NCI-H2196 (cell line): ENCODE results near the gene DOLPP1.
"Not testable (repeated sequence)": the region's sequence is repeated elsewhere in the genome, so short reads cannot be mapped to it uniquely, and the experiment has no call there.

ENCODE experiments used
- DNase-seq: peaks from one replicate; lab custom pipeline; 2025; ENCODE audit not compliant: unreplicated experiment; lab: John Stamatoyannopoulos, UW

The DOLPP1 gene, protein sequence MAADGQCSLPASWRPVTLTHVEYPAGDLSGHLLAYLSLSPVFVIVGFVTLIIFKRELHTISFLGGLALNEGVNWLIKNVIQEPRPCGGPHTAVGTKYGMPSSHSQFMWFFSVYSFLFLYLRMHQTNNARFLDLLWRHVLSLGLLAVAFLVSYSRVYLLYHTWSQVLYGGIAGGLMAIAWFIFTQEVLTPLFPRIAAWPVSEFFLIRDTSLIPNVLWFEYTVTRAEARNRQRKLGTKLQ

DNA sequence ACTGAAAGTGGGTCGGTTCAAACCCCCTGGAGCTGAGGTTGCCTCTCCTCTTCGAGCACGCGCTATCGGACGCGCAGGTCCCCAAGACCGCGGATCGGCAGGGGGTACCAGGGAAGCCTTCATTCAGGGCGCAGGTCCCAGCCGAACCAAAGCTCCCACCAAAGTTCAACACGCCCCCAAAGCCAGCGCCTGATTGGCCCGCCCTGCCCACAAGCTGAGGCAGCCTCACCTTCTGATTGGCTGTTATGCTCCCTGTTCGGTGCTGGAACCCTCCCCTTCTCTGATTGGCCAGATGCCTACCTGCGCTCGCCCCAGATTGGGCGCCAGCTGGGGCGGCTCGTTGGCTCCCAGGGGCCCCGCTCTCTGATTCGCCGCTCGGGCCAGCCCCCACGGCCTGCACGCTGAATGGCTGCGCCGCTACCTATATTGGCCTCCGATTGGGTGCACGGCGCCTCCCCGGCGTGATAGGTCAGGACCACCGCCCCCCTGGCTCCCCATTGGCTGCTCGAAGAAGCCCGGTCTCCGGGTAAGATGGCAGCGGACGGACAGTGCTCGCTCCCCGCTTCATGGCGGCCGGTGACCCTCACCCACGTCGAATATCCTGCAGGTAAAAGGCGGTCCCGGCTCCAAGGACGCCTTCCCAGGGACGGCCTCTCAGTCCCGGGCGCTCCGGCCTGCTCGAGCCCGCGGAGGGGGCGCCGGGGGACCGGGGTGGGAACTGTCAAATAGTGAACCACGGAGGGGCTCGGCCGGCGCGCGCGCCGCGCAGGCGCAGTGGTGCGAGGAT lies at the start of gene DOLPP1:
TSS of gene DOLPP1 (plus strand) at position 511 of the 787 bp plus-strand sequence. CDS start at position 532, 21 bp downstream.
- DNase-seq: peak; percentile 98

DNA sequence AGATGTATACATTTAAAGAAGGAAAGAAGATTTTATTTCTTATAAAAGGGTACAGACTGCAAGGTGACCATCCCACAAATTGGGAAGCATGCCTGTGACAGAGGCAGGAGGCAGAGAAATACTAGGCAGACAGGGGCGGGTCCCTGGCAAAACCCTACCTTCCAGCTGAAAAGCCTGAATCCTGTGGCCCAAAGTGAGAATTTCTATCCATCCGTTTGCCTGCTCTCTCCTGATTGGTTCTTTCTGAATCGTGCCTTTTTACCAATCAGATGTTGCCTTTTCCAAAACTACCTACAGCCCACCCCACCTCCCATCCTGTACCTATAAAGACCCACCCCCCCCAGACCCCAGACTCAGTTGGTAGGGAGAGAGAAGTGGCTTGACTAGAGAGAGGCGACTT lies 49.4 kb upstream of the DOLPP1 start:
- no peak for DNase-seq

DNA sequence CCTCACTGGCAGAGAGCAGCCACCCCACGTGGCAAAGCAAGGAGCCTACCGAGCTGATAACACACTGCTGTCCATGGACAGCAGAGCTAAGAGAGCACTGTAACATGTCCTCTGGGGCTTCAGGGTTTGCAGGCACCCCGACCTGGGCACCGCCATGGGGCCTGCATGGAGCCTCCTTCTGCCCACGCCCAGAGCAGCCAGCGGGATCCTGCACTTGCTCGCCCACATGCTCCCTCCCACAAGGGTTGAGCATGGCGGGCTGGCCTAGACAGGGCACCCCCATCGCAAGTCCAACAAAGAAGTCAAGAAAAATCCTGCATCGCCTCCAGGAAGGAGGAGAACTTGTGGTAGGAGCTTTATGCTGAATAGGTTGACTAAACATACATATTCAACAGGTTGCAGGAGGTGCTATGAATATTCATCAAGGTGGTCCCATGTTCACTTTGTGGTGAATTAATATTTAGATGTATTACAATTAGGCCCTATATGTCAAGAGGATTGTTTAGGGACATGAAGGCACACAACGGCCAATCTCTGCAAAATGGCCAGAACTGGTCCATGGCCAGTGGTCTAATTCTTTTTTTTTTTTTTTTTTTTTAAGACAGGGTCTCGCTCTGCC lies 48.3 kb upstream of the DOLPP1 start:
- DNase-seq: no peak

DNA sequence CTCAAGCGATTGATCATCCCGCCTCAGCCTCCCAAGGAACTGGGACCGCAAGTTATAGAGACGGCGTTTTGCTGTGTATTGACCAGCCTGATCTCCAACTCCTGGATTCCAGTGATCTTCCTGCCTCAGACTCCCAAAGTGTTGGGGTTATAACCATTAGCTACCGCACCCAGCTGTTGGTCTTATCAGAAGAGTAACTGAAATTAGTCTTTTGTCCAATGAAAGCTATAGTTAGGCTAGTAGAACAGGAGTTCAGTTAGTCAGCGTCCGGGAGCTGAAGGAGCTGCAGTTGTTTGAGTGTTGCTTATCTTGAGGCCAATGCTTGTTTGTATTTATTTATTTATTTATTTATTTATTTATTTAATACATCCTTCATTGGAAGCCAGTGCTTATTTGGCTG lies 47.7 kb upstream of the DOLPP1 start:
- DNase-seq: no peak

DNA sequence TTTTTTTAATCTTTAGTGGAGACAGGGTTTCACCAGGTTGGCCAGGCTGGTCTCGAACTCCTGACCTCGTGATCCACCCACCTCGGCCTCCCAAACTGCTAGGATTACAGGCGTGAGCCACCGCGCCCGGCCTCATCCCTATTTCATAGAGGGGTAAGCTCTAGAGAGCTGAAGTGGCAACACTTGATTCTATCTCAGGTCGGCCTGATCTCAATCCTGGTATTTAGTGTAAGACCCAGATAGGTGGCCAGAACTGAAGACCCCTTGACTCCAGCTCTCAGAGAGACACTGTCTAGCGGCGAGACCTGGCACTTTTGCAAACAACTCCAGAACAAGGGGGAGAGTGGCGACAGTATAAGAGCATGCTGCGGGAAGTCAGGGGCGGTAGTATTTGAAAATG lies 45.1 kb upstream of the DOLPP1 start:
- DNase-seq: not testable (repeated sequence)

DNA sequence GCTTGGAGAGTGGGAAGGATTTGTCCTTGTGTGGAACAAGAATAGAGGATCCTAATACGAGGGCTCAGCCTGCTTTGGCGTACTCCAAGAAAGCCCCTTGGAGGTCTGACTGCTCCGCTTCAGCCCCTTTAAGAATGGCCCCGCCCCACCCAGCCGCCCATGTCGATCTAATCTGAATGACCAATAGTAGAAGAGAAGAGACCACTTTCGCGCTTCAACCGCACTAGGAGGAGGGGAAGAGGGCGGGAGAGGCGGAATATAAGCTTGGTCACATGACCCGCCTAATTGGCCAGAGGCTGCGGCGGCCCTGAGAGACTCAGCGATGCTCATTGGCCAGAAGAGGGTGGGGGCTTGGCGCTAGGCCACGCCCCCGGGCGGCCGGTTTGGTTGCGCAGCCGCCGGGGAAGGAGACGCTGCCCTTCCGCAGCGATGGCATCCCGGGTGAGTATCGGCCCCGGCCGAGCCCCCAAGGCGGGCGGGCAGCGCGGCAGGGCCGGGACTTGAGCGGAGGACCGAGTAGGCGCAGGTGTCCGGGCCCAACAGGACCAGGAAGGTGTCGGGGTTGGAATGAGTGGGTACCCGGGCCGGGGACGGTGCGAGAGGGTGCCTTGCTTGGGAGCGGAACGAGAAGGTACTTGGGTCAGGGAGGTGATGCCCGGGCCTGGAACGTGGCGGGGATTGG lies 44.5 kb upstream of the DOLPP1 start, which contains the start of gene MIGA2:
TSS of gene MIGA2 (plus strand) at position 386 of the 682 bp plus-strand sequence. CDS start 3,969 bp downstream, outside the sequence.
- peak; percentile 98 for DNase-seq

DNA sequence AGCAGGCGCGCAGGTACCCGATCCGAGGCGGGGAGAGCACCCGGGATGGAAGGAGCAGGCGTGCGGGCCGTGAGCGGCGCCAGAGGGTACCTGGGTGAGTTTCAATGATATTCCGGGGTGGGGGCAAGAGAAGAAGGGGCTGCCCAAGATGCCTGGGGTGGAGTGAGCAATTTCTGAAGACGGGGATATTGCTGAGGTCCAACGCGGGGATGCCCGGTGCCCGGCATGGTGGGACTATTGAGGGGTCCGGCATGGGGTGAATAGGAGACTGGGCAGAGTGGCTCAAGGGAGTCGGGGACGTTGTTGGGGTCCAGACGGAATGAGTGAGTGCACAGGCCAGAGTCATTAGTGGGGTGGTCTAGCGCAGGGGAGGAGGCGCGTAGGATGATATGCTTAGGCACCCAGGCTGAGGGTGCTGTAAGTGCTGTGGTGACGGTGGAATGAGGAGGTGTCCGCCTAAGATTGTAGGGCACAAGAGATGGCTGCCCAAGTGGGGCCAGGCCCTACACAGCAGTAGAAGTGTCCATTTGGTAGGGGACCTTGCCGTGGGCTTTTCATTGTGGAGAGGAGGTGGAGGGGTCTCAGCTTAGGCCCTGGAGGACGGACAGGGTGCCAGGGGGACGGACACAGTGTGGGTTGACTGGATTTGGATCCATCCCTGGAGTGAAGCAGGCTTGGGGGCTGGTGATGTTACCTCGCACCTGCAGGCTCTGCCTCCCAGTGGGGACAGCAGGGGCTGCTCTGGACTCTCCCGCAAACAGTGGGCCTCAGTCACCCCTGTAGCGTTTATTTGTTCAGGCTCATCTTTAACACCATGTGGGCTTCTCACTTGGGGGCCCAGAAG lies 43.8 kb upstream of the DOLPP1 start:
- no peak for DNase-seq

DNA sequence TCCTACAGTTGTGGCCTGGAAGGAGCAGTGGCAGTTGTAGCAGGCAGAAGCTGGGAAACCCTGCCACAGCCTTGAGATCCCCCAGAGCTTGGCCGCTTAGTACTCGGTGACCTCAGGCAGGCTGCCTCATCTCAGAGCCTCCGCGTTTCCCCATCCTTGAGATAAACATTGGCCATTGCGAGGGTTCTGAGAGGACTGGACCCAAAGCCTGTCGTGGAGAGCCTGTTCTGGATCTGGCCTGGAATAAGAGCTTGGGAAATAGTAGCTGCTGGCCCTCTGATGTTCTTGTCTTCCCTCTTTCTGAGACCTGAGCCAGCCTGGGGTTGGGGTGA lies 43.2 kb upstream of the DOLPP1 start:
- no peak for DNase-seq

DNA sequence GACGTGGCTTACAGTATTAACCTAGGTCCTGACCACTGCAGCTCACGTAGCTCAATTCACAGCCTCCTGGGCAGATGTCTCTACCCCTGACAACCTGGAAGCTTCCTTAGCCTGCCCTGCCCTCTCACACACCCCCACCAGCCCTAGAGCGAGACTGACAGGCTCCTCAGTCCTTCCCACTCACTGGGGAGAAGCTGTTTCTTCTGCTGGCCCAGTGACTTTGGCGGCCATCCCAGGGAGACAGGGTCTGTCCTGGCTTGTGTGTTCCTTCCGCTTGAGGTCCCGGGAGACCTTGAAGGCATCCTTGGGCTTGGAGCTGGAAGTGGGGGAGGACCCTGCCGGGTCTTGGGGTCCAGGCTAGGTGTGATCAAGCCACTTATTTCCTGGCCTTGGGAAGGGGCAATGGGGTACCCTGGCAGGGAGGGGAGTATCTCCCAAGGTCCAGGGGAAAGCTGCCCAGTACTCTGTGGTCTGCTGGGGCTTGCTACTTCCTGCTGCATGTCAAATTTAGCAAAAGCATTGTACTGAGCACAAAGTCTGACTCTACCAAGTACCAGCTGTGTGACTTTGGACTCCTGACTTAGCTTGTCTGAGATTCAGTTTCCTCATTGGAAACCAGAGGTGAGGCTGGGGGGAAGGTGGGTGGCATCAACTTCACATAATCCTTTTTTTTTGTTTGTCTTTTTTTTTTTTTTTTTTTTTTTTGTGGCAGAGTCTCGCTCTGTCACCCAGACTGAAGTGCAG lies 42.6 kb upstream of the DOLPP1 start:
- DNase-seq: no peak

DNA sequence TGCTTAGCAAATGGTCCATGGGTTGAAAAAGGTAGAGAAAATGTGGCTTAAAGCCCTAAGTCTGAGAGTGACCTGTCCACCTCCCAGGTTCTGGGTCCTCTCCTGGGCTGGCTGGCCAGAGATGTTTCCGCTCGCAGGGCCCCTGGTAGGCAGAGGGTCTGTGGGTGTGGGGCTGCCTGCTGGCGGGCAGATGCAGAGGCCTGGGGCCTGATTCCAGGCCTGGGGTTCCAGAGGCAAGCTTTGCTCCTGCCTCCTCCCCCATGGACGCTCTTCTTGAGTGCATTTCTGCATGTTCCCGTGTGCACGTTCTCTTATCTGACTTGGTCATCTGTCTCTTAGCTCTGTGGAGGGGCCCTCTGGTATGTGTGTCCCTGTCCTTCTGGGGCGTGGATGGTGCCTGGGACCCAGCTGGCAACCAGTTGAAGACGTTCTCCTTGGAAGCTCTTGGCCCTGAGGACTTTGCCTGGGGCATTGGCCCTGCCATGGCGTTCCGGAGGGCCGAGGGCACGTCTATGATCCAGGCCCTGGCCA lies 40.7 kb upstream of the DOLPP1 start:
- DNase-seq: no peak

DNA sequence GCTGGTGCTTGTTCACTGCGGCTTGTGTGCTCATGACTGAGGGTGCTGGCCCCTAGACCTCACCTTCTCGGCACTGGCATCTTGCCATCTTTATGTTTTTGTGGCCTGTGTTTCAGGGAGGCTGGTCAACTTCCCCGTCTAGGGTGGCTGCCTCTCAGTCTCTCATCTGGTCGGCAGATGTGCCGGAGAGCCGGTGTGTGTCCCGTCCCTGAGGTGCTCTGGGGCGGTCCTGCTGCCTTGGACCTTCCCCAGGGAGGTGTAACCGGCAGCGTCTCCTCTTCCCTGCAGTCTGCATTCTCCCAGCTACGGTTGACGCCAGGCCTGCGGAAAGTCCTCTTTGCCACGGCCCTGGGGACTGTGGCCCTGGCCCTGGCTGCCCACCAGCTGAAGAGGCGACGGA lies 38.9 kb upstream of the DOLPP1 start:
- no peak for DNase-seq

DNA sequence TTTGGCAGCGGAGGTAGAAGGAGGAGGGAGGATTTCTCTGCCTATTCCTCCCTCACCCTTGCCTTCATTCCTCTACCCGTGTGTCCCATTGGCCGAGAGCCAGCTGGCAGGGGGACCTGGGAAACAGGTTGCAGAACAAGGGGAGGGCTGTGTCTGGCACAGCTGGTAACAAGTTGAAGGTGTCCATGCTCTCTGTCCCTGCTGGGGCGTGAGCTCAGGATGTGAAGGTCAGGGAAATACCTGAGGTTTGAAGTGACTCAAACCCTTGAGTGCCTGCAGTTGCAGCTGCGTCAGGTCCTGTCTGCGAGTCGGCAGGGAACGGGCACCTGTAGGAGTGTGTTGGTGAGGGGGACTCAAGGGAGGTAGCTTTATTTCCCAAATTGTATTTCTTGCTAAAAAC lies 28.3 kb upstream of the DOLPP1 start:
- peak; percentile 86 for DNase-seq

DNA sequence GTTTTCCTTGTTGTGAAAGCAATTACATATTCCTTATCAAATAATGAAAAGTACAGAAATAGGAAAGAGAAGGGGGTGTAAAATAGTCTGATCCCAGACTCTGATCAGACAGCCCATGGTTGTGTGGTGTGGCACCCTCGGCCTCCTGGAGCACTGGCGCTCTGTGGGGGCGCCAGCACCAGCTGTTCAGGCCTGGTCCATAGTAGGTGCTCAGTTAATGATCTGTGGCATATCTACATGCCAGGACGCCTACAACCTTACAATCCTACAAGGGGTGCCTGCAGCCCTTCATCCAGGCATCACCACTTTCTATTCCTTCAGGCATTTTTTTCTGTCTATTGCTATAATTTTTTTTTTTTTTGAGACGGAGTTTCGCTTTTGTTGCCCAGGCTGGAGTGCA lies 27.9 kb upstream of the DOLPP1 start:
- DNase-seq: no peak

DNA sequence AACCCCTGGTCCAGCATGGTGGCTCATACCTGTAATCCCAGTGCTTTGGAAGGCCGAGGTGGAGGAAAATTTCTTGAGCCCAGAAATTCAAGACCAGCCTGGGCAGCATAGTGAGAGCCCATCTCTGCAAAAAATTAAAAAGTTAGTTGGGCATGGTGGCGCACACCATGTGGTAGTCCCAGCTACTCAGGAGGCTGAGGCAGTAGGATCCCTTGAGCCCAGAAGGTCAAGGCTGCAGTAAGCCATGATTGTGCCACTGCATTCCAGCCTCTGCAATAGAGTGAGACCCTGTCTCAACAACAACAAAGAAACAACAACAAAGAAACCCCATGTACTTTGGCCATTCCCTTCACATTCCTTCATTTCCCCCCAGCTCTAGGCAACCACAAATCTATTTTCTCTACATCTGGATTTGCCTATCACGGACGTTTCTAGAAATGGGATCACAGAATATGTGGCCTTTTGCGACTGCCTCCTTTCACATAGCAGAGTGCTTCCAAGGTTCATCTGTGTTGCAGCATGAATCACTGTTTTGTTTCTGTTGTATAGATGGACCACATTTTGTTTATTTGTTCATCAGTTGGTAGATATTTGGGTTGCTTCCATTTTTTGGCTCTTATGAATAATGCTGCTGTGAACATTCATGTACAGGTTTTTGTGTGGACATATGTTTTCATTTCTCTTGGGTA lies 26.6 kb upstream of the DOLPP1 start:
- DNase-seq: no peak

DNA sequence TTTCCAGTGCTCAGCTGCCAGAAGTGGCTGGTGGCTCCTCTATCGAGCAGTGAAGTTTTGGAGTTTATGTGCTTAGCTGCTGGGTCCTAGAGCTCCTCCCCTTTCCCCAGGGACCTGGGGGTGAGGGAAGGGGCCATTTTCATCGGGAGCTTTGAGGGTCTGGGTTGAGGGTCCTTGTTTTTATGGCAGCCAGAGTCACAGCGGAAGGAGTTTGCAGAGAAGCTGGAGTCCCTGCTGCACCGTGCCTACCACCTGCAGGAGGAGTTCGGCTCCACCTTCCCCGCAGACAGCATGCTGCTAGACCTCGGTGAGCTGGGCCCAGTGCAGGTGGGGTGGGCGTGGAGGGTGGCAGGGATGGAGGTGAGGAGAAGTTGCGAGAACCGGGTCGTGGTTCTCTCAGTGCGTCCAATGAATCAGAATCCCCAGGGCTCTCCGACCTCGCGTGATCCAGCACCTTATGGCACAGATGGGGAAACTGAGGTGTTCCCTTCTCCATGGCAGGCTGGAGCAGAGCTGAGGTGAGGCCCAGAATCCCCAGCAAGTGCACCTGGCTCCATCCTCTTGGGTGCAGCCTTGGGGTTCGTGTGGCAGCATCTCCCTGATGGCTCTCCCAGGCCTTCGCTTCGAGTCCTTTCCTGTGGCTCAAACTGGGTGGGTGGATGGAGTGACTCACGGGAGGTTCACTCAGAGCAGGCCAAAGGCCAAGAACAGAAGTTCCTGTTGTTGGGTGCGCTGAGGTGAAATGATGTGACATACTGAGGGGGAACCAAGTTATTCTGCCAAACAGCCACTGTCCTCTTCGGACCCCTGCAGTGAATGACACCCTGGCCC lies 21.7 kb upstream of the DOLPP1 start:
- DNase-seq: no peak

DNA sequence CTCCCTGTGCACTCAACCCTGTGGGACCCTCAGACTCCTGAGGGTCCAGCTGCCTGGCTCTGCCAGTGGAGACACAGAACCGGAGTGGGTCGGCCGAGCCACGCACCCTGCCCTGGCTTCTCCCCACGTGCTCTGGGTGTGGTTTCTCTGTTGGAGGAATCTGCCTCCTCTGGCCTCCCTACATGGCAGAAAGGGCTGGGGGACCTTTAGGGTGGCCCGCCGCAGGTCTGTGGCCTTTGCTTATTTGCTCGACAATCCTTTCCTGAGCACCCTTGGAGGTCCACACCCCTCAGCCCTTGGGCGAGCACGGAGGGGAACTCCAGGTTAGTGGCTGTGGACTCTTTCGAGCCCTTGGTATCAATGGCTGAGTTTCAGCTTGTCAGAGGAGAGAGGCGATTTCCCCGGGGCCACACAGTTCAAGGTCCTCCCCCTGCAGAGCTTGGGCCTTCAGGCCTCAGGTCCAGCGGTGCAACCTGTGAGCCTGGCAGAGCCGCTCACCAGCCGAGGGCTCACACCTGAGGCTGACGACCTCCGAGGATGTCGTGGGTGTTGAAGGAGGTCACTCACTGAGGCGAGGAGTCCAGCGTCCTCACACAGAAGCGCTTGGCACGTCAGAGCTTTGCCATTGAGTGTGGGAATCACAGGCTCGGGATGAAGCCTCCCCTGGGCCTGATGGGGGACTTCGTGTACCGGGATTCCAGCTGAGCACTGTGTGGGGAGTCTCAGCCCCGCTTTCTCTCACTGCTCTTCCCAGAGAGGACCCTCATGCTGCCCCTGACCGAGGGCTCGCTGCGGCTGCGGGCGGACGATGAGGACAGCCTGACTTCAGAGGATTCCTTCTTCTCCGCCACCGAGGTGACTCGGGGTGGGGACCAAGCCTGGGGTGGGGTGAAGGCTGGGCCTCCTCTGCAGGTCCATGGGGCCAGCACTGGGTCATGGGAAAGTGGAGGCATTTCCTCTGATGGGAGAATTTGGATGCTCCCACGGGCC lies 20.8 kb upstream of the DOLPP1 start:
- DNase-seq: no peak

DNA sequence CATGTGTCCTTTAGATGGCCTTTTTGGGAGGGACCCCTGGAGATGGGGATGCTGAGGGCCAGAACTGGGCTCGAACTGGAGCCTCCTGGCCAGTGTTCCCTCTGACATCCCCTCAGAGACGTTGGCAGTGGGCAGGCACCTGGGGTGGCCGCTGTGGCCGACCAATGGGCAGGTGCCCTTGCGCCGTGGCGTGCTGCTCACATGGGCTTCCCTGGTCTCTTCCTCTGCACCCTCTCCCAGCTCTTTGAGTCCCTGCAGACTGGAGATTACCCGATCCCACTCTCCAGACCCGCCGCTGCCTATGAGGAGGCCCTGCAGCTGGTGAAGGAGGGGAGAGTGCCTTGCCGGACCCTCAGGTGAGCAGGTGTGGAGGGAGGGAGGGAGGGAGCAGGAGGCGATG lies 19.9 kb upstream of the DOLPP1 start:
- no peak for DNase-seq
